Stimulated activated CD4-positive, alpha-beta T cell treated with anti-CD3 and anti-CD28 coated beads, Interleukin-2, amount 100 ng/mL, for 24 hours (primary cell): Measurements from ENCODE around the gene CPLX4.

Experiments used
- DNase-seq, 2 donors: peaks; one replicate each; pipeline ENCODE4 v3.0.0-alpha.2; 2020

CPLX4 gene

GRCh38 chr18:59305295-59305694 is 13.2 kb downstream of the CPLX4 start:
- DNase-seq: no peak

GRCh38 chr18:59303656-59304195 is 14.7 kb downstream of the CPLX4 start:
- no peak for DNase-seq

GRCh38 chr18:59303006-59303405 is 15.4 kb downstream of the CPLX4 start:
- no peak for DNase-seq

- no peak for DNase-seq
Measured at GRCh38 chr18:59301929-59302328, 16.5 kb downstream of the CPLX4 start.

- DNase-seq: no peak
Measured at GRCh38 chr18:59300676-59301285, 17.7 kb downstream of the CPLX4 start.

GRCh38 chr18:59298871-59299270 is 19.6 kb downstream of the CPLX4 start:
- no peak for DNase-seq

- DNase-seq: no peak
Measured at GRCh38 chr18:59293317-59293716, 25.1 kb downstream of the CPLX4 start.

GRCh38 chr18:59286341-59286740 is 32.1 kb downstream of the CPLX4 start:
- DNase-seq: no peak

- DNase-seq: no peak
Measured at GRCh38 chr18:59282341-59282740, 36.1 kb downstream of the CPLX4 start.

- no peak for DNase-seq
Measured at GRCh38 chr18:59279722-59280121, 38.7 kb downstream of the CPLX4 start.

GRCh38 chr18:59279193-59279592 is 39.3 kb downstream of the CPLX4 start:
- no peak for DNase-seq

- no peak for DNase-seq
Measured at GRCh38 chr18:59278793-59279192, 39.7 kb downstream of the CPLX4 start.

GRCh38 chr18:59276047-59276446 is 42.4 kb downstream of the CPLX4 start:
- no peak for DNase-seq

- DNase-seq: no peak
Measured at GRCh38 chr18:59275406-59275949, 43.0 kb downstream of the CPLX4 start.

GRCh38 chr18:59274533-59274928 is 43.9 kb downstream of the CPLX4 start:
- DNase-seq: no peak

GRCh38 chr18:59273759-59274532 is 44.5 kb downstream of the CPLX4 start:
- DNase-seq: no peak

GRCh38 chr18:59272891-59273758 is 45.3 kb downstream of the CPLX4 start, which contains the start of gene RAX:
RAX (minus strand) TSS chr18:59273454; CDS start chr18:59273206, 248 bp downstream.
- peak in 1 of 2 donors; percentile 58 for DNase-seq

- no peak for DNase-seq
Measured at GRCh38 chr18:59272221-59272888, 46.1 kb downstream of the CPLX4 start.

- no peak for DNase-seq
Measured at GRCh38 chr18:59271606-59272220, 46.7 kb downstream of the CPLX4 start.

GRCh38 chr18:59270689-59271257 is 47.7 kb downstream of the CPLX4 start:
- no peak for DNase-seq

- no peak for DNase-seq
Measured at GRCh38 chr18:59269563-59270119, 48.8 kb downstream of the CPLX4 start.
